Measurements from ENCODE around the gene OR11G2. TPM values are rescaled to one million over a fixed set of nuclear protein-coding genes. Genes with fewer than 3 reads are reported as not detected.

The OR11G2 gene
- total and polyA plus RNA-seq, 2 of the 8 experiments (the other 6 are each of a cell fraction or from before 2014, with no cell fraction given): not detected

DNA sequence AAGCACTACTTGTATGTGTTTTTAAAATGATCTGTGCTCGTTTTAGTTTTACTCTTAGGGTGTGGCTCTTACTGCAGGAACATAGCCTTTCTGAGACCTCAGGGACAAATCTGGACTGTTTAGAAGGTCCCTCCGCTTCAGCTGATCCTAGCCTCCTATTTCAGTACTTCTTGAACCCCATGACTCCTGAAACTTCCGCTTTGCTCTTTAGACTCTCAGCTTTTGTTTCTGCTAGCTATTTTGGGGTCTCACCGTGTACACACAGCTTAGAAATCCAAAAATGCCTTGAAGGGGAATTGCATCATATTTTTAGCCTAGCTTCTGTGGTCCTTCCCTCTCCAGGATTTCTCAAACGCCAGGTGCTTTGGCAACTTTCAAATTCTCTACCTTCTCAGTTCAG, 8.3 kb downstream of the OR11G2 start (continued):
- TF ChIP-seq, protein P1, sequence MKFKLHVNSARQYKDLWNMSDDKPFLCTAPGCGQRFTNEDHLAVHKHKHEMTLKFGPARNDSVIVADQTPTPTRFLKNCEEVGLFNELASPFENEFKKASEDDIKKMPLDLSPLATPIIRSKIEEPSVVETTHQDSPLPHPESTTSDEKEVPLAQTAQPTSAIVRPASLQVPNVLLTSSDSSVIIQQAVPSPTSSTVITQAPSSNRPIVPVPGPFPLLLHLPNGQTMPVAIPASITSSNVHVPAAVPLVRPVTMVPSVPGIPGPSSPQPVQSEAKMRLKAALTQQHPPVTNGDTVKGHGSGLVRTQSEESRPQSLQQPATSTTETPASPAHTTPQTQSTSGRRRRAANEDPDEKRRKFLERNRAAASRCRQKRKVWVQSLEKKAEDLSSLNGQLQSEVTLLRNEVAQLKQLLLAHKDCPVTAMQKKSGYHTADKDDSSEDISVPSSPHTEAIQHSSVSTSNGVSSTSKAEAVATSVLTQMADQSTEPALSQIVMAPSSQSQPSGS (IDR thresholded peaks at IDR 0.05; ENCODE audit: low read length): no peak
- TF ChIP-seq RBBP5 (IDR thresholded peaks at IDR 0.05; ENCODE audit: borderline replicate concordance, low read depth, low read length): no peak
- no peak for TF ChIP-seq CTBP2 (IDR thresholded peaks at IDR 0.05; ENCODE audit: borderline replicate concordance, insufficient read depth, insufficient read length, low read length)
- no peak for TF ChIP-seq KDM1A (IDR thresholded peaks at IDR 0.05; ENCODE audit: borderline replicate concordance, low read length)
- TF ChIP-seq CEBPB (IDR thresholded peaks at IDR 0.05; ENCODE audit: low read depth, low read length): no peak
